GM19397 (cell line): Measurements from ENCODE around the gene FOXO6.

ENCODE experiments used
- ATAC-seq: cut with Tn5 transposase; IDR thresholded peaks from one replicate; pipeline ENCODE4 v1.9.1; 2021; ENCODE audit warnings: mild to moderate bottlenecking, moderate library complexity; ENCODE audit not compliant: unreplicated experiment

Gene FOXO6

GRCh38 chr1:41380979-41381691 lies 19.9 kb downstream of the FOXO6 start:
- no peak for ATAC-seq

- no peak for ATAC-seq
Measured at GRCh38 chr1:41381692-41382479, 20.7 kb downstream of the FOXO6 start.

- no peak for ATAC-seq
Measured at GRCh38 chr1:41382480-41383090, 21.4 kb downstream of the FOXO6 start.

GRCh38 chr1:41383094-41383852 lies 22.0 kb downstream of the FOXO6 start:
- no peak for ATAC-seq

- no peak for ATAC-seq
Measured at GRCh38 chr1:41384579-41384978, 23.3 kb downstream of the FOXO6 start.

- no peak for ATAC-seq
Measured at GRCh38 chr1:41385398-41386195, 24.4 kb downstream of the FOXO6 start.

GRCh38 chr1:41386196-41386663 lies 25.0 kb downstream of the FOXO6 start:
- ATAC-seq, result no peak

- ATAC-seq, result no peak
Measured at GRCh38 chr1:41387667-41388091, 26.4 kb downstream of the FOXO6 start.

- no peak for ATAC-seq
Measured at GRCh38 chr1:41388510-41388909, 27.3 kb downstream of the FOXO6 start.

GRCh38 chr1:41389009-41389408 lies 27.8 kb downstream of the FOXO6 start:
- ATAC-seq, result no peak

GRCh38 chr1:41390166-41390565 lies 28.9 kb downstream of the FOXO6 start:
- ATAC-seq, result no peak

GRCh38 chr1:41390573-41390972 lies 29.3 kb downstream of the FOXO6 start:
- no peak for ATAC-seq

- no peak for ATAC-seq
Measured at GRCh38 chr1:41391834-41392527, 30.7 kb downstream of the FOXO6 start.

- ATAC-seq, result no peak
Measured at GRCh38 chr1:41392528-41392924, 31.3 kb downstream of the FOXO6 start.

- ATAC-seq, result no peak
Measured at GRCh38 chr1:41393716-41394368, 32.6 kb downstream of the FOXO6 start.

- no peak for ATAC-seq
Measured at GRCh38 chr1:41394369-41394744, 33.1 kb downstream of the FOXO6 start.

- ATAC-seq, result no peak
Measured at GRCh38 chr1:41394959-41395956, 34.0 kb downstream of the FOXO6 start.

GRCh38 chr1:41396084-41396483 lies 34.9 kb downstream of the FOXO6 start:
- no peak for ATAC-seq
